ENCODE measurements around the gene PMS1. TPM values are rescaled to one million over a fixed set of nuclear protein-coding genes. Genes with fewer than 3 reads are reported as not detected.
A peak's percentile ranks its signal among the peaks of the same experiment; 100 is the strongest.

PMS1 gene
- total RNA-seq, 1 experiment from 2014 or later = 50.9 TPM

DNA sequence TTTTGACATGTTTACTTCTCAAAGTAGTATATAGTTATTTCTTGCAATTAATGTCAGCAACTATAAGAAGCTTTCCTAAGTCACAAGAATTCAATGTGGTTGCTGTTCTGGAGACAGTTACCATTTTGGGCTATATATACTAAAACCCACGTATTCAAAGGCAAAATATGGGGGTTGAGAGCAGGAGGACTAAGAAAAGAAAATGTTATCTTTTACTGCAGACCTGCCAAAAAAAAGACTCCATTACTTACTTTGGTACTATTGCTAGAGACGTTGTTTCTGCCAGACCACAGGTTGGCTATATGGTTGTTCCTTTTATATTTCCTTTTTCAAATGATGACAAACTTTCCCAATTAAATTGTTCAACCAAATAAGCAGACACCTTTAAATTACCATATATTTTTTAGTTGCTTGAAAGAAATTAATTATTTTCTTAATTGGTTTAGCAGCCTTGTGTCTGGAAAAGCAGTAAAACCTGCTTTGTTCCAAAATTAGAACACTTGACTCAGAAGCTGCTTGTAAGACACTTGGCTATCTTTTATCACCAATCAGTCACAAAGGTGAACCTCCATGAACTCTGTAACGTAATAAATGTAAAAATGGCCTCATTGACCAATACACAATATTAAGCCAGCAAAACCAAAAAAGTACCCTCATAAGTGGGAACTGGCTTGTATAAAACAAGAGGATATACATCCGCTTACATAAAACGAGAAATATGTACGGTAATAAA is 13.5 kb upstream of the PMS1 start:
- CTCF ChIA-PET = no interaction called here
- Mint-ChIP-seq H3K27me3 (ENCODE audit: insufficient read depth, unreplicated experiment) (no peaks in the 10 kb centered on the region), H3K4me3 (ENCODE audit: unreplicated experiment) (no peak overlapping the region), H3K4me1 (ENCODE audit: insufficient read depth, unreplicated experiment) (no peaks in the 10 kb centered on the region), H3K9me3 (ENCODE audit: unreplicated experiment) (no peaks in the 10 kb centered on the region), H3K27ac (ENCODE audit: low read depth, unreplicated experiment) (no peak overlapping the region), H3K36me3 (ENCODE audit: insufficient read depth, unreplicated experiment) (peaks cover 88% of the 10 kb centered on the region)
- BruUV-seq (replicated peaks) = no TSS peak
- DNase-seq (ENCODE audit: unreplicated experiment) = no peak
- intact Hi-C loops (cut with micrococcal nuclease) = no loop called here
- POLR2A ChIA-PET = interaction anchor here (0.8 kb wide), 1 partner anchor 8 kb away, joined by 3 read pairs; the partner anchor contains the start of gene OSGEPL1
- TF ChIP-seq, protein P1, sequence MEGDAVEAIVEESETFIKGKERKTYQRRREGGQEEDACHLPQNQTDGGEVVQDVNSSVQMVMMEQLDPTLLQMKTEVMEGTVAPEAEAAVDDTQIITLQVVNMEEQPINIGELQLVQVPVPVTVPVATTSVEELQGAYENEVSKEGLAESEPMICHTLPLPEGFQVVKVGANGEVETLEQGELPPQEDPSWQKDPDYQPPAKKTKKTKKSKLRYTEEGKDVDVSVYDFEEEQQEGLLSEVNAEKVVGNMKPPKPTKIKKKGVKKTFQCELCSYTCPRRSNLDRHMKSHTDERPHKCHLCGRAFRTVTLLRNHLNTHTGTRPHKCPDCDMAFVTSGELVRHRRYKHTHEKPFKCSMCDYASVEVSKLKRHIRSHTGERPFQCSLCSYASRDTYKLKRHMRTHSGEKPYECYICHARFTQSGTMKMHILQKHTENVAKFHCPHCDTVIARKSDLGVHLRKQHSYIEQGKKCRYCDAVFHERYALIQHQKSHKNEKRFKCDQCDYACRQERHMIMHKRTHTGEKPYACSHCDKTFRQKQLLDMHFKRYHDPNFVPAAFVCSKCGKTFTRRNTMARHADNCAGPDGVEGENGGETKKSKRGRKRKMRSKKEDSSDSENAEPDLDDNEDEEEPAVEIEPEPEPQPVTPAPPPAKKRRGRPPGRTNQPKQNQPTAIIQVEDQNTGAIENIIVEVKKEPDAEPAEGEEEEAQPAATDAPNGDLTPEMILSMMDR (IDR thresholded peaks at IDR 0.05; ENCODE audit: unreplicated experiment) = no peak

DNA sequence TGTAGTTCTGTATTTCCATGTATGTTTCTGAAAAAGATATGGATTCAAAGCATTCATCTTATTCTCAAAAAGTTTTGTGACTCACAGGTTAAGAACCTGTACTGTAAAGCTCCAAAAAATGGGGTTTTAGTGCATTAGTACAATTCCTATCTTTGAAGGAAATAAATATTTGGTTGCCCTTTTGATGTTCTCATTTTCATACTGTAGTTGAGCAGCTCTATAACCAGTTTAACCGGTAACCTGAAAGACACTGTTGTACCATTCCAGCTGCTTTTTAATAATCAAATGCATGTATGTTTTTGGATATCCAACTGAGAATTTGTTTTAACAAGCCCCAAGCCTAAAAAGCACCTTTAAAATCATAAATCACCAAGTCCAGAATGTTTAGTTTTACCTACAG is 12.0 kb upstream of the PMS1 start:
- H3K27me3 Mint-ChIP-seq (ENCODE audit: insufficient read depth, unreplicated experiment) = no peaks in the 10 kb centered on the region
- intact Hi-C loops (cut with micrococcal nuclease) = no loop called here
- DNase-seq (ENCODE audit: unreplicated experiment) = no peak
- BruUV-seq (replicated peaks) = no TSS peak
- H3K4me3 Mint-ChIP-seq (ENCODE audit: unreplicated experiment) = no peak overlapping the region
- H3K9me3 Mint-ChIP-seq (ENCODE audit: unreplicated experiment) = no peaks in the 10 kb centered on the region
- peaks cover 82% of the 10 kb centered on the region for H3K36me3 Mint-ChIP-seq (ENCODE audit: insufficient read depth, unreplicated experiment)
- CTCF ChIA-PET = interaction anchor here (0.5 to 3.0 kb wide), 4 partner anchors 9 to 57 kb away, joined by 3 to 17 read pairs (median 4); partner anchors contain the start of genes ORMDL1, OSGEPL1 and PMS1
- POLR2A ChIA-PET = interaction anchor here (1.1 kb wide), 1 partner anchor 10 kb away, joined by 6 read pairs; the partner anchor contains the start of gene OSGEPL1
- TF ChIP-seq, protein P1 (IDR thresholded peaks at IDR 0.05; ENCODE audit: unreplicated experiment) = no peak
- no peak overlapping the region for H3K27ac Mint-ChIP-seq (ENCODE audit: low read depth, unreplicated experiment)
- H3K4me1 Mint-ChIP-seq (ENCODE audit: insufficient read depth, unreplicated experiment) = no peaks in the 10 kb centered on the region

DNA sequence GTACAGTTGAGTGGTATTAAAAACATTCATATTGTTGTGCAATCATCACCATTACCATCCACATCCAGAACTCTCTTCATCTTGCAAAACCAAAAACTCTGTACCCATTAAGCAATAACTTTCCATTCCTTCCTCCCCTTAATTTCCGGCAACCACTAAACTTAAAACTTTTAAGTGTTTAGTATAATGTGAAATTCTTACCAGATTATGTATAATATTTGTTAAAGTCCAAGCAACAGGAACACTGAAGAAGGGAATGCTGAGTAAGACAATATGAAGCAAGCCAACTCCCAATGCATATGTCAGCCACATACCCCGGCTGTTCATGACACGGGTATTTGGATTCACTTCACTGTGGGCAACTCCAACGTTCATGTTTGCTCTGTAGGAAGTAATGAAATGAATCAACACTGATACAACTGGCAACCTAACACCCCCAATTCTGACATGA is 2.0 kb upstream of the PMS1 start:
- intact Hi-C loops (cut with micrococcal nuclease) = loop anchor here (5.0 kb wide), 1 partner anchor 120 kb away; the partner anchor contains the start of gene ASNSD1
- CTCF ChIA-PET = no interaction called here

More for the DNA sequence above, 2.0 kb upstream of the PMS1 start:
- H3K36me3 Mint-ChIP-seq (ENCODE audit: insufficient read depth, unreplicated experiment) = peaks cover 62% of the 10 kb centered on the region
- peak overlapping the region; percentile 73 for H3K27ac Mint-ChIP-seq (ENCODE audit: low read depth, unreplicated experiment)
- peak; percentile 41 for DNase-seq (ENCODE audit: unreplicated experiment)
- H3K27me3 Mint-ChIP-seq (ENCODE audit: insufficient read depth, unreplicated experiment) = no peaks in the 10 kb centered on the region
- no peaks in the 10 kb centered on the region for H3K9me3 Mint-ChIP-seq (ENCODE audit: unreplicated experiment)
- H3K4me3 Mint-ChIP-seq (ENCODE audit: unreplicated experiment) = peak overlapping the region; percentile 90
- POLR2A ChIA-PET = interaction anchor here (8.2 kb wide), 1 partner anchor 19 kb away, joined by 86 read pairs; the partner anchor contains the start of gene OSGEPL1
- peaks cover 35% of the 10 kb centered on the region for H3K4me1 Mint-ChIP-seq (ENCODE audit: insufficient read depth, unreplicated experiment)
- BruUV-seq (replicated peaks) = no TSS peak
- TF ChIP-seq, protein P1 (IDR thresholded peaks at IDR 0.05; ENCODE audit: unreplicated experiment) = no peak
